Effector memory CD4-positive, alpha-beta T cell (primary cell): Measurements from ENCODE around the gene PAQR3.

ENCODE experiments used
- DNase-seq, 3 donors: peaks; one replicate each; pipeline ENCODE4 v3.0.0-alpha.2; 2020
- H3K27ac ChIP-seq: 2 replicates; pipeline ENCODE4 v1.7.0; 2013; ENCODE audit warnings: mild to moderate bottlenecking, low read length, moderate library complexity; ENCODE audit not compliant: insufficient read depth, poor library complexity, severe bottlenecking
- H3K27me3 ChIP-seq: replicated peaks from 2 replicates; pipeline ENCODE4 v1.7.0; 2013; ENCODE audit warnings: mild to moderate bottlenecking, low read length; ENCODE audit not compliant: insufficient read depth, control insufficient read depth, poor library complexity, severe bottlenecking
- H3K36me3 ChIP-seq: 2 replicates; pipeline ENCODE4 v1.7.0; 2013; ENCODE audit warnings: mild to moderate bottlenecking, low read length, moderate library complexity; ENCODE audit not compliant: control insufficient read depth, insufficient read depth
- H3K4me1 ChIP-seq: 2 replicates; pipeline ENCODE4 v1.7.0; 2013; ENCODE audit warnings: low read length, mild to moderate bottlenecking; ENCODE audit not compliant: control insufficient read depth, insufficient read depth, poor library complexity, severe bottlenecking
- H3K4me3 ChIP-seq: 2 replicates; pipeline ENCODE4 v1.7.0; 2013; ENCODE audit warnings: low read length, low read depth, mild to moderate bottlenecking; ENCODE audit not compliant: insufficient read depth, poor library complexity, severe bottlenecking
- H3K9me3 ChIP-seq: 2 replicates; pipeline ENCODE4 v1.7.0; 2013; ENCODE audit warnings: mild to moderate bottlenecking, low read length, moderate library complexity; ENCODE audit not compliant: control insufficient read depth
- total RNA-seq, 3 donors: gene quantifications; one replicate each; lab custom pipeline; 2026; lab: John Stamatoyannopoulos, UW

Gene PAQR3
- 16.8 to 36.0 (median 22.6) reads per million in 3 donors for total RNA-seq

- H3K4me1 ChIP-seq = peaks cover 14% of the 10 kb centered on the region
- peak within 1 kb of the TSS; percentile 69 for H3K27ac ChIP-seq
- H3K4me3 ChIP-seq = peak within 1 kb of the TSS; percentile 82
- H3K27me3 ChIP-seq = no peaks in the 10 kb centered on the region
- H3K9me3 ChIP-seq = no peaks in the 10 kb centered on the region
- no peaks in the 10 kb centered on the region for H3K36me3 ChIP-seq
- DNase-seq = peak; percentile 66 to 76 (median 68)
Observed at GRCh38 chr4:78938868-78939666, at the start of gene PAQR3. TSS of gene PAQR3 (minus strand) at chr4:78939438. CDS start at chr4:78939224, 214 bp downstream.

- H3K4me3 ChIP-seq = no peak overlapping the region
- H3K27ac ChIP-seq = no peak overlapping the region
- H3K9me3 ChIP-seq = no peaks in the 10 kb centered on the region
- no peak for DNase-seq
- no peaks in the 10 kb centered on the region for H3K4me1 ChIP-seq
- H3K36me3 ChIP-seq = no peaks in the 10 kb centered on the region
- H3K27me3 ChIP-seq = no peaks in the 10 kb centered on the region
Observed at GRCh38 chr4:78987683-78988082, 48.4 kb upstream of the PAQR3 start.

GRCh38 chr4:78984593-78984992 is 45.4 kb upstream of the PAQR3 start:
- Histone ChIP-seq H3K4me3 (no peak overlapping the region), H3K9me3 (no peaks in the 10 kb centered on the region), H3K27me3 (no peaks in the 10 kb centered on the region), H3K4me1 (no peaks in the 10 kb centered on the region), H3K27ac (no peak overlapping the region), H3K36me3 (no peaks in the 10 kb centered on the region)
- no peak for DNase-seq

- Histone ChIP-seq H3K27me3 (no peaks in the 10 kb centered on the region), H3K9me3 (no peaks in the 10 kb centered on the region), H3K4me3 (no peak overlapping the region)
Observed at GRCh38 chr4:78975865-78976264, 36.6 kb upstream of the PAQR3 start.

GRCh38 chr4:78971776-78972175 is 32.5 kb upstream of the PAQR3 start:
- no peaks in the 10 kb centered on the region for H3K4me1 ChIP-seq
- H3K27ac ChIP-seq = no peak overlapping the region
- H3K9me3 ChIP-seq = no peaks in the 10 kb centered on the region
- no peak for DNase-seq
- H3K4me3 ChIP-seq = no peak overlapping the region
- H3K36me3 ChIP-seq = no peaks in the 10 kb centered on the region
- H3K27me3 ChIP-seq = no peaks in the 10 kb centered on the region

More at GRCh38 chr4:78975865-78976264, 36.6 kb upstream of the PAQR3 start:
- DNase-seq = no peak
- Histone ChIP-seq H3K27ac (no peak overlapping the region), H3K36me3 (no peaks in the 10 kb centered on the region), H3K4me1 (no peaks in the 10 kb centered on the region)

- no peaks in the 10 kb centered on the region for H3K9me3 ChIP-seq
- no peak overlapping the region for H3K27ac ChIP-seq
- H3K4me1 ChIP-seq = no peaks in the 10 kb centered on the region
- H3K36me3 ChIP-seq = no peaks in the 10 kb centered on the region
- H3K4me3 ChIP-seq = no peak overlapping the region
- no peak for DNase-seq
- H3K27me3 ChIP-seq = no peaks in the 10 kb centered on the region
Observed at GRCh38 chr4:78971326-78971725, 32.1 kb upstream of the PAQR3 start.

GRCh38 chr4:78962597-78963115 is 23.4 kb upstream of the PAQR3 start:
- Histone ChIP-seq H3K9me3 (no peaks in the 10 kb centered on the region), H3K27ac (no peak overlapping the region), H3K4me1 (no peaks in the 10 kb centered on the region), H3K36me3 (no peaks in the 10 kb centered on the region), H3K27me3 (no peaks in the 10 kb centered on the region), H3K4me3 (no peak overlapping the region)
- no peak for DNase-seq

- Histone ChIP-seq H3K36me3 (no peaks in the 10 kb centered on the region), H3K4me1 (no peaks in the 10 kb centered on the region), H3K27ac (no peak overlapping the region), H3K4me3 (no peak overlapping the region), H3K27me3 (no peaks in the 10 kb centered on the region), H3K9me3 (no peaks in the 10 kb centered on the region)
- no peak for DNase-seq
Observed at GRCh38 chr4:78960926-78961325, 21.7 kb upstream of the PAQR3 start.

GRCh38 chr4:78956975-78957374 is 17.7 kb upstream of the PAQR3 start:
- Histone ChIP-seq H3K27me3 (no peaks in the 10 kb centered on the region), H3K4me1 (no peaks in the 10 kb centered on the region), H3K4me3 (no peak overlapping the region)

More at GRCh38 chr4:78956975-78957374, 17.7 kb upstream of the PAQR3 start:
- no peaks in the 10 kb centered on the region for H3K36me3 ChIP-seq
- DNase-seq = no peak
- no peak overlapping the region for H3K27ac ChIP-seq
- no peaks in the 10 kb centered on the region for H3K9me3 ChIP-seq
